Ishikawa (cell line): ENCODE data around the gene VPS41.

Source experiments
- CEBPB ChIP-seq: IDR thresholded peaks from 2 replicates; pipeline ENCODE4 v1.6.1; 2012
- CREB1 ChIP-seq: IDR thresholded peaks from 2 replicates; pipeline ENCODE4 v1.6.1; 2012; ENCODE audit warnings: low read depth
- EGR1 ChIP-seq: IDR thresholded peaks from 2 replicates; pipeline ENCODE4 v1.6.1; 2012
- EP300 ChIP-seq: IDR thresholded peaks from 2 replicates; pipeline ENCODE4 v1.6.1; 2012; ENCODE audit warnings: borderline replicate concordance
- FOXM1 ChIP-seq: IDR thresholded peaks from 2 replicates; pipeline ENCODE4 v1.6.1; 2012; ENCODE audit warnings: low read depth, borderline replicate concordance
- NFIC ChIP-seq: IDR thresholded peaks from 2 replicates; pipeline ENCODE4 v1.6.1; 2012
- RAD21 ChIP-seq: IDR thresholded peaks from 2 replicates; pipeline ENCODE4 v1.6.1; 2012; ENCODE audit warnings: low read depth
- REST ChIP-seq: IDR thresholded peaks from 2 replicates; pipeline ENCODE4 v1.6.1; 2012; ENCODE audit warnings: low read depth, mild to moderate bottlenecking
- TAF1 ChIP-seq: IDR thresholded peaks from 2 replicates; pipeline ENCODE4 v1.6.1; 2012; ENCODE audit warnings: low read depth, mild to moderate bottlenecking
- TCF12 ChIP-seq: IDR thresholded peaks from 2 replicates; pipeline ENCODE4 v1.6.1; 2012; ENCODE audit warnings: low read depth
- TEAD4 ChIP-seq: IDR thresholded peaks from 2 replicates; pipeline ENCODE4 v1.6.1; 2012
- YY1 ChIP-seq: IDR thresholded peaks from 2 replicates; pipeline ENCODE4 v1.6.1; 2012; ENCODE audit warnings: low read depth
- ZBTB7A ChIP-seq: IDR thresholded peaks from 2 replicates; pipeline ENCODE4 v1.6.1; 2012; ENCODE audit warnings: low read depth
- TF ChIP-seq, protein P1 (sequence below): IDR thresholded peaks from 2 replicates; pipeline ENCODE4 v1.6.1; 2012
- TF ChIP-seq, protein P2 (sequence below): IDR thresholded peaks from 2 replicates; pipeline ENCODE4 v1.6.1; 2012

VPS41 gene

GRCh38 chr7:38759028-38759427 lies 150.0 kb downstream of the VPS41 start:
- TF ChIP-seq EGR1 (no peak), ZBTB7A (no peak), NFIC (no peak), YY1 (no peak), CREB1 (no peak), EP300 (no peak), FOXM1 (no peak), TAF1 (no peak)

DNA sequence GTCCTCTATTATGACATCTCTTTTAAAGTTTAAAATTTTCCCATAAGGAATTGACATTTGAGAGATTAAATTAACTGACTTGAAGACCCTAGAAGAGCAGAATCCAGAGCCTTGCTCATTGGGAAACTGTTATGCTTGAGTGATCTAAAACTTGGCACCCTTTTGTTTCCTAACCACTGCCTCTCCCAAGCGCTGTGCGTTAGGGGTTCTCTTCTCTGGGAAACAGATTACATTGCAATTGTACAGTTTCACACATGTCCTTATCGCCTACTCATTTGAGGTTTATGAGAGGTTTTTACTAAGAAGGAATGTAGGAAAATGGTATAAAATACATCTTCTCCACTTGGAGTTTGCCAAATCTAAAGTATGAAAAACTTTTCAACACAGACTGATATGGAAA lies 151.1 kb downstream of the VPS41 start:
- TF ChIP-seq CEBPB (no peak), EP300 (no peak), NFIC (no peak), RAD21 (no peak), REST (no peak)
- TF ChIP-seq, protein P1, sequence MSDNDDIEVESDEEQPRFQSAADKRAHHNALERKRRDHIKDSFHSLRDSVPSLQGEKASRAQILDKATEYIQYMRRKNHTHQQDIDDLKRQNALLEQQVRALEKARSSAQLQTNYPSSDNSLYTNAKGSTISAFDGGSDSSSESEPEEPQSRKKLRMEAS, result no peak
- TF ChIP-seq, protein P2, sequence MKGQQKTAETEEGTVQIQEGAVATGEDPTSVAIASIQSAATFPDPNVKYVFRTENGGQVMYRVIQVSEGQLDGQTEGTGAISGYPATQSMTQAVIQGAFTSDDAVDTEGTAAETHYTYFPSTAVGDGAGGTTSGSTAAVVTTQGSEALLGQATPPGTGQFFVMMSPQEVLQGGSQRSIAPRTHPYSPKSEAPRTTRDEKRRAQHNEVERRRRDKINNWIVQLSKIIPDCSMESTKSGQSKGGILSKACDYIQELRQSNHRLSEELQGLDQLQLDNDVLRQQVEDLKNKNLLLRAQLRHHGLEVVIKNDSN, result no peak

DNA sequence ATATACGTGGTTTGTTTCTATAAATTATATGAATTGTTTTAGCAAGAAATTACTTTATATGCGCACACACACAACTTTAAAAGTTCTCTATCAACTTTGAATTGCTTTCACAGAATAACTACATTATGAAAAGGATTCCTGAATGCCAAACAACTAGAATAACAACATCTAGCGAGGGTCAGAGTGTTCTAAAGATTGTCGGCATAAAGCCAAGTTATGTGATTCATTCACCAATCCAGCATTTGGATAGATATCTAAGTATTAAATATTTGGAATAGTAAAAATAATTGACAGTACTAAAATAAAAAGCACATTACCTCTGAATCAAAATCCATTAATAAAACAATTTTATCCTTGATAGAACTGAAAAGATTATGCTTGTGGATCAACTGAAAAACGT lies 152.5 kb downstream of the VPS41 start:
- TF ChIP-seq, protein P2, result no peak
- TF ChIP-seq YY1, result no peak
- no peak for TF ChIP-seq EP300
- TF ChIP-seq REST, result no peak
- no peak for TF ChIP-seq RAD21
- TF ChIP-seq, protein P1, result no peak
- no peak for TF ChIP-seq TEAD4
- TF ChIP-seq TCF12, result no peak
- TF ChIP-seq ZBTB7A, result no peak
- no peak for TF ChIP-seq FOXM1
- no peak for TF ChIP-seq CEBPB
- no peak for TF ChIP-seq TAF1
- TF ChIP-seq EGR1, result no peak
- no peak for TF ChIP-seq CREB1
- no peak for TF ChIP-seq NFIC

- no peak for TF ChIP-seq EGR1
- TF ChIP-seq REST, result no peak
- TF ChIP-seq NFIC, result no peak
- TF ChIP-seq CEBPB, result no peak
- TF ChIP-seq, protein P2, result no peak
- no peak for TF ChIP-seq YY1
Measured at GRCh38 chr7:38753347-38753746, 155.6 kb downstream of the VPS41 start.

DNA sequence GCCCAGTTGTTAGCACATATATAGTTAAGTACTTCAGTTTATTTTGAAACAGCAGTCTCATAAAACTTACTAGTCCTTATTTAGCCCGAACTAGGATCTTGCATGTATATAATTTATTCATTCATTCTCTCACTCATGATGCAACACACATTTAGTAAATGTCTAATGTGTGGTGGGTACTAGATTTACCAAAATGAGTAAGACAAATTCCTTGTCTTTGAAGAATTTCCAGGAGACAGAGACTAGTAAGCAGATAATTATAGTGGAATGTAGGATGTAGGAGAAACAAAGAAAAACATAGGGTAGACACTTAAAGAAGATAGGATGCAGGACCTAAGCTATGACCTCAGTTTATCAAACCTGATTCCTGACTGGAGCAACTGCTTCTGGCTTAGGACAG lies 157.6 kb downstream of the VPS41 start:
- TF ChIP-seq CEBPB, result no peak
- TF ChIP-seq, protein P1, result no peak
